Measurements from ENCODE around the gene ACTL7B.

ACTL7B gene

GRCh38 chr9:108867116-108867515 is 11.3 kb upstream of the ACTL7B start:
- Histone ChIP-seq H3K27ac (ENCODE audit: low read length) (no peak overlapping the region), H3K9ac (ENCODE audit: low read length in 2 of 2) (no peak overlapping the region), H3K4me3 (ENCODE audit: low read length in 2 of 2) (no peak overlapping the region), H3K4me1 (ENCODE audit: control insufficient read depth, insufficient read depth, low read length) (no peaks in the 10 kb centered on the region), H3K27me3 (ENCODE audit: control insufficient read depth in 1 of 2, insufficient read depth in 2 of 2, low read length in 2 of 2) (no peaks in the 10 kb centered on the region), H3K36me3 (ENCODE audit: control insufficient read depth in 2 of 2, insufficient read depth in 2 of 2, low read length in 2 of 2) (peaks cover 11 to 18% of the 10 kb centered on the region in 2 donors), H3K9me3 (ENCODE audit: control insufficient read depth in 2 of 2, low read length in 2 of 2) (no peaks in the 10 kb centered on the region)

GRCh38 chr9:108866001-108866420 is 10.2 kb upstream of the ACTL7B start:
- Histone ChIP-seq H3K27me3 (ENCODE audit: control insufficient read depth in 1 of 2, insufficient read depth in 2 of 2, low read length in 2 of 2) (no peaks in the 10 kb centered on the region), H3K9me3 (ENCODE audit: control insufficient read depth in 2 of 2, low read length in 2 of 2) (no peaks in the 10 kb centered on the region), H3K36me3 (ENCODE audit: control insufficient read depth in 2 of 2, insufficient read depth in 2 of 2, low read length in 2 of 2) (peaks cover 7 to 8% of the 10 kb centered on the region in 2 donors), H3K4me3 (ENCODE audit: low read length in 2 of 2) (no peak overlapping the region), H3K27ac (ENCODE audit: low read length) (no peak overlapping the region), H3K4me1 (ENCODE audit: control insufficient read depth, insufficient read depth, low read length) (no peaks in the 10 kb centered on the region), H3K9ac (ENCODE audit: low read length in 2 of 2) (no peak overlapping the region)

GRCh38 chr9:108865037-108865436 is 9.3 kb upstream of the ACTL7B start:
- Histone ChIP-seq H3K9me3 (ENCODE audit: control insufficient read depth in 2 of 2, low read length in 2 of 2) (no peaks in the 10 kb centered on the region), H3K4me3 (ENCODE audit: low read length in 2 of 2) (no peak overlapping the region), H3K27ac (ENCODE audit: low read length) (no peak overlapping the region), H3K9ac (ENCODE audit: low read length in 2 of 2) (no peak overlapping the region), H3K27me3 (ENCODE audit: control insufficient read depth in 1 of 2, insufficient read depth in 2 of 2, low read length in 2 of 2) (no peaks in the 10 kb centered on the region), H3K36me3 (ENCODE audit: control insufficient read depth in 2 of 2, insufficient read depth in 2 of 2, low read length in 2 of 2) (peaks cover 5 to 7% of the 10 kb centered on the region in 2 donors), H3K4me1 (ENCODE audit: control insufficient read depth, insufficient read depth, low read length) (no peaks in the 10 kb centered on the region)

- H3K9me3 ChIP-seq (ENCODE audit: control insufficient read depth in 2 of 2, low read length in 2 of 2) = no peaks in the 10 kb centered on the region
- no peaks in the 10 kb centered on the region for H3K27me3 ChIP-seq (ENCODE audit: control insufficient read depth in 1 of 2, insufficient read depth in 2 of 2, low read length in 2 of 2)
- H3K9ac ChIP-seq (ENCODE audit: low read length in 2 of 2) = no peak overlapping the region
- no peak overlapping the region for H3K27ac ChIP-seq (ENCODE audit: low read length)
- H3K4me1 ChIP-seq (ENCODE audit: control insufficient read depth, insufficient read depth, low read length) = no peaks in the 10 kb centered on the region
- no peak overlapping the region for H3K4me3 ChIP-seq (ENCODE audit: low read length in 2 of 2)
- H3K36me3 ChIP-seq (ENCODE audit: control insufficient read depth in 2 of 2, insufficient read depth in 2 of 2, low read length in 2 of 2) = peaks cover 5 to 7% of the 10 kb centered on the region in 2 donors
These were observed 8.7 kb upstream of the ACTL7B start for GRCh38 chr9:108864446-108864845.

- Histone ChIP-seq H3K4me1 (ENCODE audit: control insufficient read depth, insufficient read depth, low read length) (no peaks in the 10 kb centered on the region), H3K9ac (ENCODE audit: low read length in 2 of 2) (no peak overlapping the region), H3K4me3 (ENCODE audit: low read length in 2 of 2) (no peak overlapping the region), H3K36me3 (ENCODE audit: control insufficient read depth in 2 of 2, insufficient read depth in 2 of 2, low read length in 2 of 2) (peaks cover 0 to 5% of the 10 kb centered on the region in 2 donors), H3K27ac (ENCODE audit: low read length) (no peak overlapping the region), H3K9me3 (ENCODE audit: control insufficient read depth in 2 of 2, low read length in 2 of 2) (no peaks in the 10 kb centered on the region), H3K27me3 (ENCODE audit: control insufficient read depth in 1 of 2, insufficient read depth in 2 of 2, low read length in 2 of 2) (no peaks in the 10 kb centered on the region)
These were observed 8.1 kb upstream of the ACTL7B start for GRCh38 chr9:108863891-108864290.

- Histone ChIP-seq H3K9me3 (ENCODE audit: control insufficient read depth in 2 of 2, low read length in 2 of 2) (no peaks in the 10 kb centered on the region), H3K36me3 (ENCODE audit: control insufficient read depth in 2 of 2, insufficient read depth in 2 of 2, low read length in 2 of 2) (no peaks in the 10 kb centered on the region), H3K9ac (ENCODE audit: low read length in 2 of 2) (no peak within 1 kb of the TSS), H3K4me3 (ENCODE audit: low read length in 2 of 2) (no peak within 1 kb of the TSS), H3K27me3 (ENCODE audit: control insufficient read depth in 1 of 2, insufficient read depth in 2 of 2, low read length in 2 of 2) (no peaks in the 10 kb centered on the region), H3K4me1 (ENCODE audit: control insufficient read depth, insufficient read depth, low read length) (no peaks in the 10 kb centered on the region), H3K27ac (ENCODE audit: low read length) (no peak within 1 kb of the TSS)
These were observed 6.2 kb upstream of the ACTL7B start, which contains the start of gene ACTL7A for GRCh38 chr9:108861997-108862396. Gene ACTL7A, plus strand, starts transcription at chr9:108862266. Its CDS starts 57 bp downstream, at chr9:108862323.

GRCh38 chr9:108861464-108861863 is 5.7 kb upstream of the ACTL7B start:
- Histone ChIP-seq H3K36me3 (ENCODE audit: control insufficient read depth in 2 of 2, insufficient read depth in 2 of 2, low read length in 2 of 2) (no peaks in the 10 kb centered on the region), H3K27ac (ENCODE audit: low read length) (no peak overlapping the region), H3K27me3 (ENCODE audit: control insufficient read depth in 1 of 2, insufficient read depth in 2 of 2, low read length in 2 of 2) (no peaks in the 10 kb centered on the region), H3K9ac (ENCODE audit: low read length in 2 of 2) (no peak overlapping the region), H3K4me3 (ENCODE audit: low read length in 2 of 2) (no peak overlapping the region), H3K9me3 (ENCODE audit: control insufficient read depth in 2 of 2, low read length in 2 of 2) (no peaks in the 10 kb centered on the region), H3K4me1 (ENCODE audit: control insufficient read depth, insufficient read depth, low read length) (no peaks in the 10 kb centered on the region)

GRCh38 chr9:108860764-108861163 is 5.0 kb upstream of the ACTL7B start:
- Histone ChIP-seq H3K9me3 (ENCODE audit: control insufficient read depth in 2 of 2, low read length in 2 of 2) (no peaks in the 10 kb centered on the region), H3K27ac (ENCODE audit: low read length) (no peak overlapping the region), H3K27me3 (ENCODE audit: control insufficient read depth in 1 of 2, insufficient read depth in 2 of 2, low read length in 2 of 2) (no peaks in the 10 kb centered on the region), H3K4me3 (ENCODE audit: low read length in 2 of 2) (no peak overlapping the region), H3K4me1 (ENCODE audit: control insufficient read depth, insufficient read depth, low read length) (no peaks in the 10 kb centered on the region), H3K36me3 (ENCODE audit: control insufficient read depth in 2 of 2, insufficient read depth in 2 of 2, low read length in 2 of 2) (no peaks in the 10 kb centered on the region), H3K9ac (ENCODE audit: low read length in 2 of 2) (no peak overlapping the region)

GRCh38 chr9:108860354-108860753 is 4.6 kb upstream of the ACTL7B start:
- no peaks in the 10 kb centered on the region for H3K4me1 ChIP-seq (ENCODE audit: control insufficient read depth, insufficient read depth, low read length)
- no peak overlapping the region for H3K9ac ChIP-seq (ENCODE audit: low read length in 2 of 2)
- no peak overlapping the region for H3K27ac ChIP-seq (ENCODE audit: low read length)
- H3K36me3 ChIP-seq (ENCODE audit: control insufficient read depth in 2 of 2, insufficient read depth in 2 of 2, low read length in 2 of 2) = no peaks in the 10 kb centered on the region
- no peaks in the 10 kb centered on the region for H3K27me3 ChIP-seq (ENCODE audit: control insufficient read depth in 1 of 2, insufficient read depth in 2 of 2, low read length in 2 of 2)
- no peaks in the 10 kb centered on the region for H3K9me3 ChIP-seq (ENCODE audit: control insufficient read depth in 2 of 2, low read length in 2 of 2)
- H3K4me3 ChIP-seq (ENCODE audit: low read length in 2 of 2) = no peak overlapping the region

GRCh38 chr9:108859459-108860114 is 3.8 kb upstream of the ACTL7B start:
- Histone ChIP-seq H3K9ac (ENCODE audit: low read length in 2 of 2) (no peak overlapping the region), H3K36me3 (ENCODE audit: control insufficient read depth in 2 of 2, insufficient read depth in 2 of 2, low read length in 2 of 2) (no peaks in the 10 kb centered on the region), H3K9me3 (ENCODE audit: control insufficient read depth in 2 of 2, low read length in 2 of 2) (no peaks in the 10 kb centered on the region), H3K27me3 (ENCODE audit: control insufficient read depth in 1 of 2, insufficient read depth in 2 of 2, low read length in 2 of 2) (no peaks in the 10 kb centered on the region), H3K4me3 (ENCODE audit: low read length in 2 of 2) (no peak overlapping the region), H3K4me1 (ENCODE audit: control insufficient read depth, insufficient read depth, low read length) (no peaks in the 10 kb centered on the region), H3K27ac (ENCODE audit: low read length) (no peak overlapping the region)

GRCh38 chr9:108857572-108857971 is 1.8 kb upstream of the ACTL7B start:
- Histone ChIP-seq H3K4me1 (ENCODE audit: control insufficient read depth, insufficient read depth, low read length) (no peaks in the 10 kb centered on the region), H3K9ac (ENCODE audit: low read length in 2 of 2) (no peak overlapping the region), H3K36me3 (ENCODE audit: control insufficient read depth in 2 of 2, insufficient read depth in 2 of 2, low read length in 2 of 2) (no peaks in the 10 kb centered on the region), H3K9me3 (ENCODE audit: control insufficient read depth in 2 of 2, low read length in 2 of 2) (no peaks in the 10 kb centered on the region), H3K27ac (ENCODE audit: low read length) (no peak overlapping the region), H3K4me3 (ENCODE audit: low read length in 2 of 2) (no peak overlapping the region), H3K27me3 (ENCODE audit: control insufficient read depth in 1 of 2, insufficient read depth in 2 of 2, low read length in 2 of 2) (no peaks in the 10 kb centered on the region)
